HG02759 (cell line): ENCODE data around the gene MAP4K4.
"Not testable (repeated sequence)": the region's sequence is repeated elsewhere in the genome, so short reads cannot be mapped to it uniquely, and the experiment has no call there.

ENCODE experiments used
- ATAC-seq: cut with Tn5 transposase; IDR thresholded peaks from one replicate; pipeline ENCODE4 v1.9.1; 2021; ENCODE audit warnings: mild to moderate bottlenecking, moderate library complexity; ENCODE audit not compliant: unreplicated experiment

MAP4K4 gene

DNA sequence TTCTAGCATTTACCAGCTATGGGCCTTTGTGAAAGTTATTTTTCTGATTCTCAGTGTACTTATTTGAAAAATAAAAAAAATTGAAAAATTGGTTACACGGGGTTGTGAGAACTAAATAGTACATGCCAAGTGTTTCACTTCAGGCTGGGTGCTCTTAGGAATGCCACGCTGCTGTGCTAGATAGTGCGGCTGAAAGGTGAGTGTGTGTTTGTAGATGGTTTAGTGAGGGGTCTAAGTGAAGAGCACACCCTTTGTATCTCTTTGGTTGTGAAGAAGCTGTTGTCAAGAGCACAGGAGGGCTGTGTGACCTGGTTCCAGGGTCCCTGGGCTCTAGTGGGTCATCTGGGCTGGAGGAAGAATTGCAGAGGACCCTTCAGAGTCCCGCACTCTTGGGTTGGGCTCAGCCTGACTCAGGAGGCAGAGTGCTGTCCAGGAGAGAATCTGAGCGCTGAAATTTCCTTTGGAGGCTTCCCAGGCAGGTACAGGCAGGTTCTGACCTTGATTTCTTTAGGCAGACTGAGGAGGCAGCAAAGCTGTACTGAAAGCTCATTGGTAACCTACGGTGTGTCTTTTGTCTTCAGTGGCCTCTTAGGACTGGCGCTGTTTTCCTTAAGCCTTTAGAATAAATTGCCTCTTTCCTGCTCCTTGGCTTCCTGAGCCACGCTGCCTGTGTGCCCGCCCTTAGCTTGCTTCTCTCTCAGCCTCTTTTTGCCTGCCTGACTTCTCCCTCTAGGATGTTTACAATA is 44.4 kb downstream of the MAP4K4 start:
- ATAC-seq = no peak

DNA sequence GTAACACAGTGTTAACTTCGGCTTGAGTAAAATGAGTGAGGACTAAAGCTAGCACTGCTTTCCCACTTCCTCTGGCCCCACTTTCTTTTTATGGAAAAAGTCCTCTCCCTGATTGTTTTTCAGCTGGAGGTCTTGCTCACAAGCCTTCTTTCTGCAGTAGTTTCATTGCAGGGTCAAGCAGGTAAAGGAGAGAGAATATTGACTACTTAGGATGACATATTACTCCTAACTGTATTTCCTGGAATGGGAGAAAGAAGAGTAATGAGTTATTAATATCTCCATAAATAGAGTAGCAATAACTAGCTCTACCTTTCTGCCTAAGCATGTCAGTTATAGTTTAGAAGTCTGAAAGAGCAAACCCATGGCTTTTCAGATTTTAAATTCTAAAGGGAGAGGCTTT is 45.0 kb downstream of the MAP4K4 start:
- ATAC-seq = no peak

DNA sequence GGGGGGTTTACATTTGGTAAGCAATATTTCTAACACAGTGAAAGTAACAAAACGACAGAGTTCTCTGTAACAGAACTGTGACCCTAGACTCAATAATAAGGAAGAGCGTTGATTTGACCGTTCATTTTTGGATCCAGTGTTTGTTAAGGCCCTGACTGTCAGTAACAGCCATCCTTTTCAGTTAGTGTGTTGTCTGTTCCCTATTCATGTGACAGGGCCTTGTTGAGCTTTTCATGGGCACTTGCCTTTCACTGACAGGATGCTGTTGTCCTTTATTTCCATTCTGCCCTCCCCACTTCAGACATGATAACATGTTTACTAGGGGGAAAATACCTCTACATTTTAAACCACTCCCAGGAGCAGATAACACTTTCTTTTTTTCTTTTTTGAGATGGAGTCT is 45.8 kb downstream of the MAP4K4 start:
- no peak for ATAC-seq

DNA sequence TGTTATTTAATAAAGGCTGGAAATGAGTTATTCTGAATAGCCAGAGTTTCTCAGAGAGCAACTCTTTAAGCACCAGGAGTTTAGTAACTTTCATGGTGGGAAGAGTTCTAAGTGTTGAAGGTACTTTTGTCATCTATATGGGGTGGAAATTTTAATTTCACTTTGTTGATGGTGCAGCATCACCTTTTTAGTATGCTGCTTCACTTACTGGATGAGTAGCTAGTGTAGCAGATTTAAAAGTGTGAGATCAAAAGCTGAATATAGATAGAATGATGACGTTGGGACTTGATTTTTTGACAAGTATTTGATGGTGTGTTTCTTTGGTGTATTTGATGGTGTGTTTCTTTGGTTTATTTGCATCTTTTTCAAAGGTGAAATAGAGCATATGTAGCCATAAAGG is 47.3 kb downstream of the MAP4K4 start:
- ATAC-seq = no peak

DNA sequence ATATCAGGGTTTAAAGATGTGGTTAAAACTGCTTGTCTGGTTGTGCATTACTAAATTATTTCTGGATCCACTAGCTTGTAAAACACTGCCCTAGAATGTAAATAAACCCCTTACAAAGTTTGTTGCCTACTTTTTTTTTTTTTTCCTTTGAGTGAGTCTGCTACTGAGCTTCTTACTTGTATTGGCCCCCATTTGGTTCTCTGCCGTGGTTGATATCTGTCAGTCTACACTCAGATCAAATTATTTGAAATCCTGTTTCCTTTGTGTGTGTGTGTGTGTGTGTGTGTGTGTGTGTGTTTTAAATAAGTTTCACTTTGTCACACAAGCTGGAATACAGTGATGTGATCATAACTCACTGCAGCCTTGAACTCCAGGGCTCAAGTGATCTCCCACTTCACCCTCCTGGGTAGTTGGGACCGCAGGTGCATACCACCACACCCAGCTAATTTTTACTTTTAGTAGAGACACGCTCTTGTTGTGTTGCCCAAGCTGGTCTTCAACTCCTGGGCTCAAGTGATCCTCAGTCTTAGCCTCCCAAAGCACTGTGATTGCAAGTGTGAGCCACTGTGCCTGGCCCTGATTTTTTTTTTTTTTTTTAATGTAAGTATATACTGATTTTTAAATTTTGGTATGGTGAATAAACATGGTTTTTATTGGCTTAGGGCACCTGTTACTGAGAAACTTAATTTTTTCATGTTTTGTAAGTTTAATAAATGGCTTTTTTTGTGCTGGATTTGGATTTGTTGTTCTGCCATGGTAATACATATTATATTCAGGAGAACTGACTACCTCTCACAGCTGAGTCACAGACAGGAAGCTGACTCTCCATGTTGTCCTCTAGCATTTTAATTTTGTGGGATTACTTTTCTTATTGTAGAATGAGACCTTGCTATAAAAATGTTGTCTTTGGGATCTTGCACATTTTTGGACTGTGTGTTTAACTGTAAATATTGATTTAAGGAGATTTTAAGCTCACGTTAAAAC is 48.5 kb downstream of the MAP4K4 start:
- no peak for ATAC-seq

DNA sequence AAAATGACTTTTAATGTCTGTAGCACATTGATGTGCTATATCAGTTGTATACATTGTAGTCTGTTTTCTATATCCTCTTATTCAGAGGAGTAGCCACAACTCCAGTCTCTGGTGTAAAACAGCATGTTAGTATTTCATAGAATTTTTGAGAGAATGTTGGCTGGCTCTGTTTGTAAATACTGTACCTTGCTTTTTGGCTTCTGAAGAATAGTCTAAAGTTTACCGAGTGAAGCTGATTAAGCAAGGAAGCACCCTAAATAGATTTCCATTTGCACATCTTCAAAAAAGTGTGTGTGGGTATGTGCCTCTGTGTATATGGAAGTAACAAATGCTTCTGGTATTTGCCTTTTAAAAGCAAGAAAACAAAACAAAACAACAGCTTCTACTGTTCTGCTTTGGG is 50.5 kb downstream of the MAP4K4 start:
- ATAC-seq = no peak

DNA sequence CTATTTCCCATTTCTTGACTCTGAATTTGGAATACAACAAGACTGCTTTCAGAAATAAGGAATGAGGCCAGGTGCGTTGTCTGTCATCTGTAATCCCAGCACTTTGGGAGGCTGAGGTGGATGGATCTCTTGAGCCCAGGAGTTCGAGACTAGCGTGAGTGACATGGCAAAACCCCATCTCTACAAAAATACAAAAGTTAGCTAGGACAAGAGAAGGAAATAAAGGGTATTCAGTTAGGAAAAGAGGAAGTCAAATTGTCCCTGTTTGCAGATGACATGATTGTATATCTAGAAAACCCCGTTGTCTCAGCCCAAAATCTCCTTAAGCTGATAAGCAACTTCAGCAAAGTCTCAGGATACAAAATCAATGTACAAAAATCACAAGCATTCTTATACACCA is 51.0 kb downstream of the MAP4K4 start:
- not testable (repeated sequence) for ATAC-seq

DNA sequence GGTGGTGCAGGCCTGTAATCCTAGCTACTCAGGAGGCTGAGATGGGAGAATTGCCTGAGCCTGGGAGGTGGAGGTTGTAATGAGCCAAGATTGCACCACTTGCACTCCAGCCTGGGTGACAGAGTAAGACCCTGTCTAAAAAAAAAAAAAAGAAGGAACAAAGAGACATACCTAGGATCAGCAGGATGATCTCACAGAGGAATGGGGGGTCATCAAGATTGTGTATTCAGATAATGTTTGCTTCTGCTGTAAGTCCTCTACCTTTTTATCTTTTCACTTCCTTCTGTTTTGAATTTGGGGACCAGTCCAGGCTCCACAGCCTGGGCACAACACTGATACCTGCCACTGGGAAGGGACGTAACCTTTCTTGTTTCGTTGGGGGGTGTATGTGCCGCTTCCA is 53.2 kb downstream of the MAP4K4 start:
- ATAC-seq = no peak

DNA sequence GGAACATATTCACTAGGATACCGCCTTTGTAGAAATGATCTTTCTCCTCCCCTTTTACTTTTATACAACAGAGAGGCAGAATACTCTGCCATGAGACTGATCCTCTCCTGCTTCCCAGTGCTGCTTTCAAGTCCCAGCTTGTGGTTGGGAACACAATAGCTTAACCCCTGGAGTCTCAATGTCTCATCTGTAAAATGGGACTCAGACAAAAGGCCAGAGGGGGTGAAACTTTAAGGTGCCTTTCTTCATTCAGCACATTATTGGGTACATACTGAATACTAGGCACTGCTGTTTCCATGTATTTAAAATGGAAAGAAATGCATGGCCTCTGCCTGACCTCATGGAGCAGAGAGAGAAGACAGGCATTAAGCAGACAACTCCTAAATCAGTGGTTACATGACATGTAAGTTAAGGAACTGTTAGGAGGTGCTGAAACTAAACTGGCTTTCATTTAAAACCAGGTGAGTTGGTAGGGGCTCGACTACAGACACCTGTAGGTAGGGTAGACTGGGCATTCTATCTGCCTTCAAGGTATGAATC is 53.8 kb downstream of the MAP4K4 start:
- ATAC-seq = no peak

DNA sequence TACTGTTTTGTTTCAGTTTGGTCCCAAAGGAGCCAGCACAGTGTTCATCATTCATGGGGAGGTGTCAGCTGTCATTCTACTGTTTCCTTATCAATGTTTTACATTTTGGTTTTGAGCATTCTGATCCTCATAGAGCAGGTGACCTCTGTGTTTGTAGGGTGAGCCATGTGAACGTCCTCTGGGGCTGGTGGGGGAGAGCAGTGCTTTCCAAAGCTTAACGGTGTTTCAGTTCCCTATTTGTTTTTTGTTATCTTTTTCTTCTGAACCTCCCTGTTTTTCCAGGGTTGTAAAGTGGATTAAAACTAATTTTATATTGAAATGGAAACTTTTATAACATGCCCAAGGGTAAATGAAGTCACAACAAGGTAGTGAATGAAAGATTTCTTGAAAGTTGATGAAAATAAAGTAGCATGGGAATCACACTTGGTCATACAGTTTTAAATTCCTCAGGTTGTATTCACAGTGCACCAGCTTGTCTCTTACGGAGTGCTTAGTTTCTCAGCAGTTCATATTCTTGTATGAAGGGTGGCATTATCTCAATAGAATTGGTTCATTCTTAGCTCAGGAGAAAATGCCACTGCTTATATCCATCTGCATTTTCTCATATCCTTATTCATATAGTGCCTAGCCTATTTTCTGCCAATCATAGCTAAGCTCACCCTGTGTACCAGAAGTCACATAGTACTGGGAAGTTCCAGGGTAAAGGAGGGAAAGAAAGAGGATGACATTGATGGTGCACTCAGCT is 54.5 kb downstream of the MAP4K4 start:
- ATAC-seq = peak; percentile 82

DNA sequence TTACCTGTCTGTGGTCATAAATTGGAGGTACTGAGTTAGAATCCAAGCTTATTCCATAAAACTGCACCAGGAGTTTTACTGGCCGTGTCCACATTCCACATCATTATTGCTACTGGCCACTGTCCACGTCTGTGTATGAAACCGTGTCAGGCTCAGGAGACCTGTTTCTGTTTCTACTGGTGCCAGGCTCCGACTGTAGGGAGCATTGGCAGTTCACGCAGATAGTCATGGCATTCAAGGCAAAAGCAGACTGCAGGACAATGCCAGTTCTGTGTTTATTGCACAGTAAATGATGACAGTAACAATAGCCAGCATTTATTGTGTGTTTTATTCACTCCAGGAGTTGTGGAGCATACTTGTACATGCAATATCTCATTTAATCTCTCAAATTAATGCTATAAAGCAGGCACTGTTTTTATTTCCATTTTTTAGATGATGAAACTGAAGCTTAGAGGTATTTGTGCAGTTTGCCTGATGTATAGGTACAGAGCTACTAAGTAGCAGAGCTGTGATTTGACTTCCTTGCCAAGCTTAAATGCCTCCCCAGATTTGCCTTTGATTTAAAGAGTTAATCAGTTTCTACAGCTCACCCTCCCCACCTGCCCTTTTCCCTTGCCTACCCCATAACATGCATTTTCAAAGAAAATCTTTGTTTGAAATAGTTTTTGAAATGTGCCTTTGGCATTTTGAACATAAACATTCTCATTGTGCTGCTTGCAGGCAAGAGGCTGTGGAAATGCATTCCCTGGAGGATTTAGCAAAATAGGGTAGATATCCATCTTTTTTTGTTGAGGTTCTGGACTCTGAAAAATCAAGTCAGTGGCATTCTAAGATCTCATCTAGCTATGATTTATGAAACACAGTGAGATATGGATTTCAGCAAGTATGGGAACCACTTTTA is 55.5 kb downstream of the MAP4K4 start:
- ATAC-seq = no peak

DNA sequence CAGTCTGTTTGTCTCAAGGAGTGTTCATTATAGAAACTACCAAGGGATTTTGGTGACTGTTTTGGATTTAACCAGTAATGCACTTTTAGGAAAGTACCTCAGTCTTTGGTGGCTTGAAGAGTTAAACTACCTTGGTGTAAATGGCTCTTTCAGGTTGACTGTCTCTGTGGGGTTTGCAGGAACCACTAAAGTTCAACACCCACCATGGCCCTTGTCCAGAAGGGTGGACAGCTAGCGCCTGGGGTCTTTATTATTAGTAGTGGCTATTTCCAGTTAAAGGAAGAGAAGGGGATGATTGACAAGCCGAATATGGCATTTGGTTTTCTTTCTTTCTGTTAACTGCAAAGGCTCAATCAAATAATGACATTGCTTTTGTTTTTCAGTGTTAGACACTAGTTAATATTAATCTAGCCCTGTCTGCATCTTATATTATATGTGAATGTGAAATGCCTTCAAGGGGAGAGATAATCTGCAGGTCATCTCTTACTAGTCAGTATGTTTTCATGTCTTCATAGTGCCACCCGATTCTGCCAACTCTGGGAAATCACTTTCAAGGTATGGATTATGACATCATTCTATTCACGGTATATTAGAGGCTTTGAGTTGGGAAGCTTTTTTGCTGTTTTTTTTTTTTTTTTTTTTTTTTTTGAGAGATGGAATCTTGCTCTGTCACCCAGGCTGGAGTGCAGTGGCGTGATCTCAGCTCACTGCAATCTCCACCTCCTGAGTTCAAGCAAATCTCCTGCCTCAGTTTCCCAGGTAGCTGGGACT is 56.4 kb downstream of the MAP4K4 start:
- ATAC-seq = peak; percentile 43

DNA sequence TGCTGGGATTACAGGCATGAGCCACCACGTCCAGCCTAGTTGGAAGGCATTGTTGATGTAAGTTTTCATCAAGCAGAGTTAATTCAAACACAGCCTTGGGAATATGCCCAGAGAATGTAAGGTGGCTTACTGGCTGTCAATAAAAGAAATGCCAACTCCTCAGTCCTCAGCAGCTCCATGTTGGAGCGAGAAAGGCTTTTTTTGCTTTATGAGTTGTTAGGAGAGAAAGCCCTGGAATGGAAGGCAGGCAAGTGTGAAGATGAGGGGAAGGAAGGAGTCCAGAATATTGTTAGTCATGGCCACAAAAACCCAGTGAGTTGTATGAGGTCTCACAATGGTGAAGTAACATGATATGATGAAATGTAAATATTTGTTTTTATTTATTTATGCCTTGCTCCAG is 57.1 kb downstream of the MAP4K4 start:
- ATAC-seq = no peak

DNA sequence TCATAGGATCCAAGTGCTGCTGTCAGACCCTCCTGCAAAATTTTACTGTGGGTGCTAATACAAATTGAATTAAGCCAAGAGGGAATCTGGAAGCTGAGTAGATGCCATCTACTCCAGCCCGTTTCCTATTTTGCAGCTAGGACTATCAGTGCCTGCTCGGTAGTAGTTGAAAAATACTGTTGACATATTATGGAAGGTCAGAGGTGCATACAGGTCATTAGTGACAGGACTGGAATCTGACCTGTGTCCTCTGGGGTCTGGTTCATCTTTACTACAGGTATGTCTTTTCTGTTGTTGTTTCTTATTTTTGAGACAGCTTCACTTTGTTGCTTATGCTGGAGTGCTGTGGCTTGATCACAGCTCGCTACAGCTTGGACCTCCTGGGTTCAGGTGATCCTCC is 58.8 kb downstream of the MAP4K4 start:
- ATAC-seq = no peak

DNA sequence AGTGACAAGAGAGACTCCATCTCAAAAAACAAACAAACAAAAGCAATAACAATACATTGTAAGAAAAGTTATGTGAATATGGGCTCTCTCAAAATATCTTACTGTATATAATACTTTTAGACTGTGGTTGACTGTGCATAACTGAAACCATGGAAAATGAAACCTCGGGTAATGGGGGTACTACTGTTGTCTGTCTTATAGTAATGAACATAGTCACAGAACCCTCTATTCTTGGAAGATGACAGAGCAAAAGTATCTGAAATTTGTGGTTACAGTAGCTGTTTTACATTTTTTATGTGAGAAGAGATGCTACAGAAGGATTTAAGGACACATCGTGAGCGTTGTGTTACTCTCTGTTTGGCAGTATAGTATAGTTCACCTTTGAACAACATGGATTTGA is 60.5 kb downstream of the MAP4K4 start:
- peak; percentile 41 for ATAC-seq

DNA sequence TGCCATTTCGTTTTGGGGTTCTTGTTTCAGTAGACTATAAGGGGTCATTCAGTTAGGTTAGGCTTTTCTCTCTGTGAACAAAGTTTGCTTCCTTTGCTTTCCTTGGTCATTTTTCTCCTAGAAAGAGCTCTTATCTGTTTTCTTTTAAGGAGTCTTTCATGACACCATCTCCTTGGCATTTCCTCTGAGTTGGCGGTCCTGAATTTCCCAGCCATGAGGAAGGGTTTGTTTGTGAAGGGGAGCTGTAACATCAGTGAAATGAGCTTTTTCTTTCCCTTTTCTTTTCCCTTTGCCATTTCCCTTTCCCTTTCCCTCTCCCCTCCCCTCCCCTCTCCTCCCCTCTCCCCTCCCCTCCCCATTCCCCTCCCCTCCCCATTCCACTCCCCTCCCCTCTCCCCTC is 61.7 kb downstream of the MAP4K4 start:
- ATAC-seq = no peak

DNA sequence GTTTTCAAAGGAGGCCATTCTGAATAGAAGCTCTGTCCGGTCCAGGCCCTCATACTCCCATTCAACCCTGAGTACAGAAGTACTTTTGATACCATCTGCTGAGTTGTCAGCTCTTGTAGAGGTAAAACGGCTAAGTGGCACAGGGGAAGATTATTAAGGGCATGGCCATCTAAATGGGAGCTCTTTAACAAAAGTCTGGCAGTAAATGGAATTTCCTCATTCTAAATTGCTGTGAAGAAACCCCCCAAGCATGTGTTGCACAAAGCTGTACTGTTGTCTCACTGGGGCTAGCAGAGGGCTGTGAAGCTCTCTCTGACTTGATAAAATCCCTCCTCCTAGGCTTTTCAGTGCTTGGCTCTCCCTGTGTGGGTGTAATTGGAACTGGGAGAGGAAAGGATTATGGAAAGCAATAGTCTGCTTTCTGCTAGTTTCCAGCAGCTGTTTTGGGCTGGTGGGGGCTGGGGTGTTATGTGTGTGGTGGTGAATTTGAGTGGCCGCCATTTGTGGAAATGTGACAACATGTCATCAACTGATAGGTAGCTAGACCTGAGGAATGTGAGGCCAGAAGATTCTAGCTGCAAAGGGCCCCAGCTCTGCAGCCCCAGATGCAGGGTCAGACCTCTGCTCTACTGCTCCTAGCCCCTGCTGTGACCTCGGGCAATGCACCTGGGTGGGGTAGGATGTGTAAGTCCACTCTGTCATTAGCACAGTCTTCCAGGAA is 65.1 kb downstream of the MAP4K4 start:
- ATAC-seq = no peak

DNA sequence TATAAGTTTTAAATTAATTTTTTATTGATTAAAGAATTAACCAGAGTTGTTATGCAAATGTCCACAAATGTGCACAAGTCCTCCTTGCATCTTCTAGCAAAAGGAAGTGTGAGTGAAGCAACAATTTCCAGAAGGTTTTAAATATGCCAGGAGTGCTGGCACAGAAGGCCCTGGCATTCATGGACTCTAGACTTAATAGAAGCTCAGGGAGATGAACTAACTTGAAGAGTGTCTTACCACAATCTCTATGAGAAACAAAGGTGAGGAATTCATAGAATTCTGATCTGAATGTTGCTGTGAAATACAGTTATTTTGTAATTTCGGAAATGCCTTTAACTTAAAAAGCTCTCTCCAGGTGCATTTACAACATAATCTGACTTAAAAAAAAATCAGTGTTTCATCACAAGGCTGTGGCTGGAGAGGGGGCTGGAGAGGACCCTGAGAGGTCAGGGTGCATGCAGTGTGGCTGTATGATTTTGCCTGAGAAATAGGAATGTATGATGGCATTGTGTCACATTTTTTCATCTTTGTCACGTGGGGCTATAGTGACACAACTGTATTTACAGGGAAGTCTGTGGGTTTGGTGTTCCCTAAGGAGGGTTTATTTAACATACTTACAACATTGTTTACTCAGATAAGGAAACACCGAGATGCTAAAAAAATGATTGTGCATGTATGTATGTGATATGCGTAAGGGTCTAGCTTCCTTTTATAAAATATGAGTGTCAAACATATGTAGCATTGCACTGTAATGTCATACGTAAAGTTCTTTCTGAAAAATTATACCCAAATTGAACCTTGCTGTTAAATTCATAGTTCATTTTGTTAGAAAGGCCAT is 66.2 kb downstream of the MAP4K4 start:
- no peak for ATAC-seq
